Measurements from ENCODE around the gene TOPORS.

TOPORS gene

DNA sequence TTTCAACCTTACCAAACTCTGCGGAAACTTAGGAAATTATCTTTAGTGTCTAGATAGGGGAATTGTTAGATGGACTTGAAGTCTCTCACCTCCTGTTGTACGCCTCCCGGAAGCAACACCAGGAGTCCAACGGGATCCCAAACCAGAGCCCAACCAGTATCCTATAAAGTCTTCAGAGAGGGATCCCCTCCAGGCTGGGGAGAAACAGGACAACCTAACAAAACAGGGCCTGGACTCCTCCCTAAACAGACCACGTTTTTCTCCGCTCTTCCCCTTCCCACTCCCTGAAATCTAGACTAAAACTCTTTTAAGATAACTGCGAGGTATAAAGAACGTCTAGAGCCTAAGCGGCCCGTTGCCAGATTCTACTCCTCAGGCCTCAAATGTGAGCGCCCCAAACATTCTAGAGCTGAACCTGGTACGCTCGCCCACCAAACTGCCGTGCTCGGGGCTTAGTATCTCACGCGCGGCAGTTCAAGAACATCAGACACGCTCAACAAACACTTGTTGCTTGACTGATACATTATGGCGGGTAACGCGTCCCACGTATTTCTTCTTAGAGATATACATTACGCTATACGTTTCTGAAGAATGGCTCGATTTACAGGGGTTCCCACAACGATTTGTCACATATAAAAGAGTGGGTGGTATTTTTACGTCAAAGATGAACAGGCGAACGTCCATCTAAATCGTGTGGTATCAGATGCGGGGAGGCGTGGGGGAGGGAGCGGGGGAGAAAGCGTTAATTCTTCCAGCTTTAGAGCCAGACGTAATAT, 922 bp downstream of the TOPORS start:
- TF ChIP-seq, protein P1, sequence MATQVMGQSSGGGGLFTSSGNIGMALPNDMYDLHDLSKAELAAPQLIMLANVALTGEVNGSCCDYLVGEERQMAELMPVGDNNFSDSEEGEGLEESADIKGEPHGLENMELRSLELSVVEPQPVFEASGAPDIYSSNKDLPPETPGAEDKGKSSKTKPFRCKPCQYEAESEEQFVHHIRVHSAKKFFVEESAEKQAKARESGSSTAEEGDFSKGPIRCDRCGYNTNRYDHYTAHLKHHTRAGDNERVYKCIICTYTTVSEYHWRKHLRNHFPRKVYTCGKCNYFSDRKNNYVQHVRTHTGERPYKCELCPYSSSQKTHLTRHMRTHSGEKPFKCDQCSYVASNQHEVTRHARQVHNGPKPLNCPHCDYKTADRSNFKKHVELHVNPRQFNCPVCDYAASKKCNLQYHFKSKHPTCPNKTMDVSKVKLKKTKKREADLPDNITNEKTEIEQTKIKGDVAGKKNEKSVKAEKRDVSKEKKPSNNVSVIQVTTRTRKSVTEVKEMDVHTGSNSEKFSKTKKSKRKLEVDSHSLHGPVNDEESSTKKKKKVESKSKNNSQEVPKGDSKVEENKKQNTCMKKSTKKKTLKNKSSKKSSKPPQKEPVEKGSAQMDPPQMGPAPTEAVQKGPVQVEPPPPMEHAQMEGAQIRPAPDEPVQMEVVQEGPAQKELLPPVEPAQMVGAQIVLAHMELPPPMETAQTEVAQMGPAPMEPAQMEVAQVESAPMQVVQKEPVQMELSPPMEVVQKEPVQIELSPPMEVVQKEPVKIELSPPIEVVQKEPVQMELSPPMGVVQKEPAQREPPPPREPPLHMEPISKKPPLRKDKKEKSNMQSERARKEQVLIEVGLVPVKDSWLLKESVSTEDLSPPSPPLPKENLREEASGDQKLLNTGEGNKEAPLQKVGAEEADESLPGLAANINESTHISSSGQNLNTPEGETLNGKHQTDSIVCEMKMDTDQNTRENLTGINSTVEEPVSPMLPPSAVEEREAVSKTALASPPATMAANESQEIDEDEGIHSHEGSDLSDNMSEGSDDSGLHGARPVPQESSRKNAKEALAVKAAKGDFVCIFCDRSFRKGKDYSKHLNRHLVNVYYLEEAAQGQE (IDR thresholded peaks at IDR 0.05; ENCODE audit: insufficient read depth in 1 of 2, low read depth in 2 of 2, low read length in 2 of 2) = no peak
- TF ChIP-seq SIN3A (IDR thresholded peaks at IDR 0.05; ENCODE audit: borderline replicate concordance, insufficient read depth, low read length) (peak; percentile 15; the same call in 1 of the 2 replicates), POLR2AphosphoS5 (IDR thresholded peaks at IDR 0.05; ENCODE audit: low read depth, low read length) (no peak), FOXP2 (optimal IDR thresholded peaks at IDR 0.05; ENCODE audit: borderline replicate concordance, extremely low read depth, extremely low read length, insufficient read depth) (no peak), TAF1 (IDR thresholded peaks at IDR 0.05; ENCODE audit: borderline replicate concordance, insufficient read depth, low read length) (peak; percentile 35; the same call in 1 of the 2 replicates)

DNA sequence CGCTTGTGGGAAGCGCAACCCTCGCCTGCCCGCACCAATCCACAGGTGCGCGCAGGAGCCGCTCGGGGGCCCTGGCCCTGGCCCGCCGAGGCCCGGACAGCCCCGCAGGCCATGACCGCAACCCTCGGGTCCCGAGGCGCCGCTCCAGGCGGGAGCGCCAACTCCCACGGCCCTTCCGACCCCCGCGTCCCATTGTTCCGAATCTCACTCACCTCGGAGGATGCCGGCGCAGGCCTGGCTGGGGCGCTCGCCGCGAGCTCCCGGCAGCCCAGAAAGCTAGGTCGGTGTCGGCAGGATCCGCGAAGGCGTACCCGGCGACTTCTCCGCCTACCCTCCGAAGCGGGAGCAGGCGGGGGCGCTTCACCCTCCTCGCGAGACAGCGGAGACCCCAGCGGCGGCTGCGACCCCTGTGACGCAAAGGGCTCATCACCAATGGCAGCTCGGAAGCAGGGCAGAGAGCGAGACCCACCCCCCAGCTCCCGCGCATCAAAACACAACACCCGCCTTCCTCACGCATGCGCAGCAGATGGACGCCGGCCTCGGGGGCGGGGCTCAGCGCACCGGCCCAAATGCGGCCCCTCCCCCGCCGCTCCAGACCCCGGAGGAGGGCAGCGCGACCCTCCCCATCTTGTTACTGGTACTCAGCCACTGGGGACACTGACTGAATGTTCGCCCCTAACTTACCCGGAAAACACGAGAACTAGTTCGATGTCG, 1.7 kb downstream of the TOPORS start:
- TF ChIP-seq POLR2AphosphoS5 (IDR thresholded peaks at IDR 0.05; ENCODE audit: low read depth, low read length) (no peak), TAF1 (IDR thresholded peaks at IDR 0.05; ENCODE audit: borderline replicate concordance, insufficient read depth, low read length) (peak; percentile 46; the same call in 1 of the 2 replicates), SIN3A (IDR thresholded peaks at IDR 0.05; ENCODE audit: borderline replicate concordance, insufficient read depth, low read length) (no peak), FOXP2 (optimal IDR thresholded peaks at IDR 0.05; ENCODE audit: borderline replicate concordance, extremely low read depth, extremely low read length, insufficient read depth) (peak; percentile 62)
- TF ChIP-seq, protein P1 (IDR thresholded peaks at IDR 0.05; ENCODE audit: insufficient read depth in 1 of 2, low read depth in 2 of 2, low read length in 2 of 2) = no peak

DNA sequence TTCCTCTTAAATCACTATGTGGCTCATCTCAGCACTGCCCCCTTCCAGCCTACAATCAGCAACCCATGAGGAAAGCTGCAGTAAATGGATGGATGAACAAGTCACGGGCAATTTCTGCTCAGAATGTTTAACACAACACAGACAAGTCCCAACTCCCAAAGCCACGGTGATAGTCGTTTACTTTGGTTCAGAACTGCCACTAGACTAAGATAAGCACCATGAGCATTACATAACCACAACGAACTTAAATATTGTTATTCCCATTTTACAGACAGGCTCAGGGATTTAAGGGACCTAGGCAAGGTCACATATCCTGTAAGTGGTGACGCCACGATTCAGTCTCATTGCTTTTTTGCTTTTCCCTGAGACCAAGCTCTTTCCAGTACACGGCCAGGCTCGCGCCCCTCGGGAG, 2.2 kb downstream of the TOPORS start:
- TF ChIP-seq, protein P1 (IDR thresholded peaks at IDR 0.05; ENCODE audit: insufficient read depth in 1 of 2, low read depth in 2 of 2, low read length in 2 of 2) = no peak
- no peak for TF ChIP-seq TAF1 (IDR thresholded peaks at IDR 0.05; ENCODE audit: borderline replicate concordance, insufficient read depth, low read length)
- no peak for TF ChIP-seq SIN3A (IDR thresholded peaks at IDR 0.05; ENCODE audit: borderline replicate concordance, insufficient read depth, low read length)

DNA sequence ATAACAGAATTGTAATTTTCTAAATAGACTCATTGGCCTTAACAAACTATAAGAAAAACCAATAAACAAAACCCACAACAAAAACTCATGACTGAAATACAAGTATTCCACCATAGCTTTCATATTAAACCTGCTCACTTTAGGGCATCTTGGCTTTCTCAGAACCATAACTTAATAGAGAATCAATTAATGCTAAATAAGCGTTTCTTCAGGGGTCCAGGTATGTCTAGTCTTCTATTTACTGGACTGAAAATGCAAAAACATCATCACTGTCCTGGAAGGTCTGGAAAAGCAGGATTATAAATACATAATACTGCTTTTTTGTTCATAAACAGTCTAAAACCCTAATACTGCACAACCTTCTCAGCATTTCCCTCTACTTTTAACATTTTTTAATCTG, 6.5 kb downstream of the TOPORS start:
- TF ChIP-seq SIN3A (IDR thresholded peaks at IDR 0.05; ENCODE audit: borderline replicate concordance, insufficient read depth, low read length) (no peak), FOXP2 (optimal IDR thresholded peaks at IDR 0.05; ENCODE audit: borderline replicate concordance, extremely low read depth, extremely low read length, insufficient read depth) (no peak), POLR2AphosphoS5 (IDR thresholded peaks at IDR 0.05; ENCODE audit: low read depth, low read length) (no peak), TAF1 (IDR thresholded peaks at IDR 0.05; ENCODE audit: borderline replicate concordance, insufficient read depth, low read length) (no peak)
- TF ChIP-seq, protein P1 (IDR thresholded peaks at IDR 0.05; ENCODE audit: insufficient read depth in 1 of 2, low read depth in 2 of 2, low read length in 2 of 2) = no peak

Data from PFSK-1 (cell line).